Suprapubic skin (tissue), 4 donors: ENCODE measurements around the gene JMJD8. TPM values are rescaled to one million over a fixed set of nuclear protein-coding genes. Genes with fewer than 3 reads are reported as not detected.

ENCODE experiments used
- DNase-seq, 2 donors: peaks; one replicate each; pipeline ENCODE4 v3.0.0-alpha.2; 2019; ENCODE audit warnings: low spot score in 2 of 2
- H3K27ac ChIP-seq: fragments of 200-600 bp; sonication (generic); one replicate; pipeline ENCODE4 v1.5.1; 2019
- H3K27me3 ChIP-seq: fragments of 200-600 bp; sonication (generic); one replicate; pipeline ENCODE4 v1.5.1; 2019
- H3K36me3 ChIP-seq: fragments of 200-600 bp; sonication (generic); one replicate; pipeline ENCODE4 v1.5.1; 2019
- H3K4me1 ChIP-seq: fragments of 200-600 bp; sonication (generic); one replicate; pipeline ENCODE4 v1.5.1; 2019
- H3K4me3 ChIP-seq: fragments of 200-600 bp; sonication (generic); one replicate; pipeline ENCODE4 v1.5.1; 2019; ENCODE audit warnings: mild to moderate bottlenecking
- H3K9me3 ChIP-seq: fragments of 200-600 bp; sonication (generic); one replicate; pipeline ENCODE4 v1.5.1; 2019
- CTCF ChIP-seq, 2 donors: fragments of 200-600 bp in 1 of 2; fragments of 450-650 bp in 1 of 2; sonication (generic) in 1 of 2; IDR thresholded peaks; one replicate each; pipeline ENCODE4 v1.5.1; 2016 to 2019; ENCODE audit warnings: antibody characterized with exemption in 2 of 2, mild to moderate bottlenecking in 1 of 2, moderate library complexity in 1 of 2
- EP300 ChIP-seq: sonication (generic); formaldehyde crosslinking; IDR thresholded peaks from one replicate; pipeline ENCODE4 v1.6.1; 2017; ENCODE audit warnings: antibody characterized with exemption
- POLR2A ChIP-seq, 2 donors: fragments of 450-650 bp; IDR thresholded peaks; one replicate each; pipeline ENCODE4 v1.6.1; 2017; ENCODE audit warnings: antibody characterized with exemption in 2 of 2, mild to moderate bottlenecking in 2 of 2, moderate library complexity in 2 of 2
- POLR2AphosphoS5 ChIP-seq, 3 donors: sonication (generic); formaldehyde crosslinking; IDR thresholded peaks; one replicate each; pipeline ENCODE4 v1.6.1; 2017; ENCODE audit warnings: antibody characterized with exemption in 3 of 3
- WGBS: methylation state at CpG from one replicate; pipeline ENCODE4 v1.1.5; 2018; 5-methylcytosine and 5-hydroxymethylcytosine counted together
- total RNA-seq, 4 donors: library from RNA; depleted of rRNA; stranded (reverse); fragments of >200 nt; gene quantifications; one replicate each; pipeline ENCODE4 v1.1.0, GENCODE V29; 2016

Gene JMJD8
- total RNA-seq, 4 donors from 2014 or later = 47.0 to 87.4 (median 60.5) TPM

- Histone ChIP-seq H3K27ac (peak within 1 kb of the TSS; percentile 77), H3K9me3 (no peaks in the 10 kb centered on the region), H3K4me3 (peak within 1 kb of the TSS; percentile 84), H3K36me3 (peaks cover 41% of the 10 kb centered on the region), H3K4me1 (peaks cover 27% of the 10 kb centered on the region), H3K27me3 (no peaks in the 10 kb centered on the region)
- 0% methylated on average over 12 of the region's 78 CpGs for WGBS
- peak; percentile 94 to 96 for DNase-seq
- TF ChIP-seq EP300 = no peak
- peak in 2 of 3 donors; percentile 61 to 76 for TF ChIP-seq POLR2AphosphoS5 (IDR thresholded peaks at IDR 0.05)
- TF ChIP-seq CTCF (IDR thresholded peaks at IDR 0.05) = peak; percentile 81 to 97
- TF ChIP-seq POLR2A (IDR thresholded peaks at IDR 0.05) = peak in 1 of 2 donors; percentile 51
Measured at GRCh38 chr16:667780-668518, 16.2 kb downstream of the JMJD8 start, which contains the start of gene RHOT2. TSS of gene RHOT2 (plus strand) at chr16:668132. CDS start at chr16:668200, 68 bp downstream.

- Histone ChIP-seq H3K9me3 (no peaks in the 10 kb centered on the region), H3K27me3 (no peaks in the 10 kb centered on the region), H3K36me3 (peaks cover 34% of the 10 kb centered on the region), H3K4me1 (peaks cover 27% of the 10 kb centered on the region), H3K27ac (no peak overlapping the region), H3K4me3 (peak overlapping the region; percentile 84)
- no peak for TF ChIP-seq CTCF (IDR thresholded peaks at IDR 0.05)
- TF ChIP-seq POLR2A (IDR thresholded peaks at IDR 0.05) = no peak
- DNase-seq = no peak
- 65% methylated on average over 10 of the region's 22 CpGs for WGBS
Measured at GRCh38 chr16:667113-667779, 16.9 kb downstream of the JMJD8 start.

- Histone ChIP-seq H3K27ac (no peak overlapping the region), H3K4me3 (no peak overlapping the region), H3K9me3 (no peaks in the 10 kb centered on the region), H3K36me3 (peaks cover 27% of the 10 kb centered on the region), H3K4me1 (peaks cover 27% of the 10 kb centered on the region), H3K27me3 (no peaks in the 10 kb centered on the region)
- no CpG with 5 or more reads among the region's 13 CpGs for WGBS
- DNase-seq = no peak
- TF ChIP-seq POLR2AphosphoS5 (IDR thresholded peaks at IDR 0.05) (no peak), EP300 (no peak), CTCF (IDR thresholded peaks at IDR 0.05) (no peak)
Measured at GRCh38 chr16:666572-666971, 17.6 kb downstream of the JMJD8 start.

- Histone ChIP-seq H3K9me3 (no peaks in the 10 kb centered on the region), H3K4me3 (no peak overlapping the region), H3K36me3 (peaks cover 16% of the 10 kb centered on the region), H3K27me3 (no peaks in the 10 kb centered on the region), H3K4me1 (peaks cover 20% of the 10 kb centered on the region), H3K27ac (no peak overlapping the region)
- 96% methylated on average over 9 of the region's 21 CpGs for WGBS
- TF ChIP-seq EP300 (no peak), POLR2A (IDR thresholded peaks at IDR 0.05) (no peak), CTCF (IDR thresholded peaks at IDR 0.05) (no peak), POLR2AphosphoS5 (IDR thresholded peaks at IDR 0.05) (no peak)
- DNase-seq = no peak
Measured at GRCh38 chr16:662597-662996, 21.5 kb downstream of the JMJD8 start.

GRCh38 chr16:662095-662494 is 22.0 kb downstream of the JMJD8 start:
- no peak overlapping the region for H3K4me3 ChIP-seq
- TF ChIP-seq POLR2AphosphoS5 (IDR thresholded peaks at IDR 0.05) (no peak), CTCF (IDR thresholded peaks at IDR 0.05) (no peak), EP300 (no peak), POLR2A (IDR thresholded peaks at IDR 0.05) (no peak)
- peaks cover 15% of the 10 kb centered on the region for H3K4me1 ChIP-seq
- no peaks in the 10 kb centered on the region for H3K9me3 ChIP-seq
- DNase-seq = no peak
- 90% methylated on average over 2 of the region's 19 CpGs for WGBS
- peaks cover 21% of the 10 kb centered on the region for H3K36me3 ChIP-seq
- H3K27me3 ChIP-seq = no peaks in the 10 kb centered on the region
- H3K27ac ChIP-seq = no peak overlapping the region
